ENCODE data around the gene SYNE2. TPM values are rescaled to one million over a fixed set of nuclear protein-coding genes. Genes with fewer than 3 reads are reported as not detected.
A peak's percentile ranks its signal among the peaks of the same experiment; 100 is the strongest.

The SYNE2 gene
- total and polyA plus RNA-seq, 2 of the 8 experiments (the other 6 are each of a cell fraction or from before 2014, with no cell fraction given) = 32.6 to 46.1 TPM

DNA sequence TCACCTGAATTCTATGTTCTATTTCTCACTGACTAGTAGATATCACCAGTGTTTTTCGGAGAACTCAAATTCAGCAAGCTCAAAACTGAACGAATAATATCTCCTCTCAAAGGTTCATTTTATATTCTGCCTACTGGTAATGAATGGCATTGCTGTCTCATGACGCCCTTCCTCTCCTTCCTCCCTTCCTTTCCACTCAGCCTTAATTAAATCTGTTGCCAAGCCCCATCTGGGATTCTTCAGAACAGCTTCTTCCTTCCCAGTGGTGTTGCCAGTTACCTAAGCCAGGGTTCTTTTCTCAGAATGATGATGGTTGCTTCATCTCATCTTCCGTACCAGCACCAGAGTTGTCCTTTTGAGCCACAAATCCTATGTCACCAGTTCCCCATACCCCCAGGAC lies 143.2 kb downstream of the SYNE2 start:
- H3K23me2 ChIP-seq (ENCODE audit: low read depth, low read length) = no peaks in the 10 kb centered on the region
- WGBS, 2 experiments (ENCODE audit: extremely low coverage in 1 of 2, insufficient coverage in 1 of 2, insufficient read length in 1 of 2, insufficient replicate concordance in 2 of 2, low coverage in 1 of 2, low lambda C conversion rate in 2 of 2, missing lambda C conversion rate in 1 of 2) = 90% methylated on average over 4 of the region's 4 CpGs; no CpG with 5 or more reads in 1 of the 2 experiments
- H2BK15ac ChIP-seq (ENCODE audit: low read length) = no peak overlapping the region
- no peak overlapping the region for H2BK120ac ChIP-seq (replicated peaks; ENCODE audit: low read depth, low read length)
- no peak overlapping the region for H2BK12ac ChIP-seq (ENCODE audit: low read depth, low read length)
- H2BK5ac ChIP-seq (ENCODE audit: low read depth, low read length) = no peak overlapping the region
- TF ChIP-seq, protein P1, sequence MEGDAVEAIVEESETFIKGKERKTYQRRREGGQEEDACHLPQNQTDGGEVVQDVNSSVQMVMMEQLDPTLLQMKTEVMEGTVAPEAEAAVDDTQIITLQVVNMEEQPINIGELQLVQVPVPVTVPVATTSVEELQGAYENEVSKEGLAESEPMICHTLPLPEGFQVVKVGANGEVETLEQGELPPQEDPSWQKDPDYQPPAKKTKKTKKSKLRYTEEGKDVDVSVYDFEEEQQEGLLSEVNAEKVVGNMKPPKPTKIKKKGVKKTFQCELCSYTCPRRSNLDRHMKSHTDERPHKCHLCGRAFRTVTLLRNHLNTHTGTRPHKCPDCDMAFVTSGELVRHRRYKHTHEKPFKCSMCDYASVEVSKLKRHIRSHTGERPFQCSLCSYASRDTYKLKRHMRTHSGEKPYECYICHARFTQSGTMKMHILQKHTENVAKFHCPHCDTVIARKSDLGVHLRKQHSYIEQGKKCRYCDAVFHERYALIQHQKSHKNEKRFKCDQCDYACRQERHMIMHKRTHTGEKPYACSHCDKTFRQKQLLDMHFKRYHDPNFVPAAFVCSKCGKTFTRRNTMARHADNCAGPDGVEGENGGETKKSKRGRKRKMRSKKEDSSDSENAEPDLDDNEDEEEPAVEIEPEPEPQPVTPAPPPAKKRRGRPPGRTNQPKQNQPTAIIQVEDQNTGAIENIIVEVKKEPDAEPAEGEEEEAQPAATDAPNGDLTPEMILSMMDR (IDR thresholded peaks at IDR 0.05; ENCODE audit: control extremely low read depth in 1 of 3, insufficient read depth in 1 of 3, low read depth in 1 of 3, low read length in 3 of 3) = no peak
- TF ChIP-seq SRF (IDR thresholded peaks at IDR 0.05; ENCODE audit: low read depth, low read length) (no peak), SIRT6 (IDR thresholded peaks at IDR 0.05; ENCODE audit: low read length) (no peak), JUND (IDR thresholded peaks at IDR 0.05; ENCODE audit: low read length) (no peak)
- H3K4ac ChIP-seq (replicated peaks; ENCODE audit: insufficient read length, low read depth, low read length) = no peak overlapping the region
- peak; percentile 32 for FAIRE-seq
- H3K79me1 ChIP-seq (ENCODE audit: low read depth, low read length) = no peaks in the 10 kb centered on the region
- no peak overlapping the region for H2AK5ac ChIP-seq (ENCODE audit: low read depth, low read length)
- H3K14ac ChIP-seq (ENCODE audit: insufficient read length) = no peak overlapping the region
- H3K79me2 ChIP-seq (ENCODE audit: control insufficient read depth in 1 of 2, insufficient read depth in 2 of 2, low read length in 2 of 2) = no peaks in the 10 kb centered on the region
- no peaks in the 10 kb centered on the region for H3K9me3 ChIP-seq (ENCODE audit: insufficient read depth in 2 of 2, low read depth in 1 of 2, low read length in 1 of 2)
- no peaks in the 10 kb centered on the region for H3K27me3 ChIP-seq (replicated peaks in 1 of 4; ENCODE audit: control insufficient read depth in 3 of 4, extremely low read depth in 1 of 4, insufficient read depth in 3 of 4, low read length in 3 of 4)
- no peak overlapping the region for H2BK20ac ChIP-seq (ENCODE audit: low read length)
- POLR2A ChIA-PET (ENCODE audit: partially characterized antibody) = interaction anchor here (0.7 kb wide), 1 partner anchor 142 kb away, joined by 4 read pairs; no protein-coding TSS in a partner anchor
- no peak overlapping the region for H4K5ac ChIP-seq (ENCODE audit: insufficient read length, low read depth, low read length)
- H3K27ac ChIP-seq (ENCODE audit: low read depth, low read length) = no peak overlapping the region
- CTCF ChIA-PET (ENCODE audit: partially characterized antibody) = interaction anchor here (0.6 kb wide), 1 partner anchor 142 kb away, joined by 3 read pairs; no protein-coding TSS in a partner anchor
- peaks cover 0 to 43% (median 9%) of the 10 kb centered on the region in 4 experiments; a peak in 6 of 8 replicates for H3K36me3 ChIP-seq (ENCODE audit: control insufficient read depth in 2 of 4, insufficient read depth in 4 of 4, low read length in 3 of 4)
- no peak overlapping the region for H3K18ac ChIP-seq (ENCODE audit: extremely low read depth, low read length)
- no peak overlapping the region for H3K4me2 ChIP-seq (ENCODE audit: insufficient read depth in 1 of 2, low read depth in 2 of 2, low read length in 2 of 2)
- no peak for DNase-seq (ENCODE audit: low read depth in 1 of 2, low spot score in 2 of 2)
- no peak overlapping the region for H4K8ac ChIP-seq (ENCODE audit: extremely low read depth, insufficient read depth, low read length)
- H4K91ac ChIP-seq (replicated peaks; ENCODE audit: insufficient read length, low read length) = no peak overlapping the region
- H2AFZ ChIP-seq (ENCODE audit: low read length) = no peak overlapping the region
- H3K56ac ChIP-seq (replicated peaks; ENCODE audit: insufficient read length, low read depth, low read length) = no peak overlapping the region
- H3K9ac ChIP-seq (replicated peaks in 1 of 4; ENCODE audit: extremely low read depth in 1 of 4, low read depth in 3 of 4, low read length in 3 of 4) = no peak overlapping the region
- H4K20me1 ChIP-seq (replicated peaks in 1 of 2; ENCODE audit: control insufficient read depth in 1 of 2, insufficient read depth in 2 of 2, low read length in 2 of 2) = no peaks in the 10 kb centered on the region
- no peaks in the 10 kb centered on the region for H3K4me1 ChIP-seq (replicated peaks in 1 of 4; ENCODE audit: control insufficient read depth in 3 of 4, insufficient read depth in 4 of 4, low read length in 3 of 4)
- no peak overlapping the region for H3K4me3 ChIP-seq (ENCODE audit: extremely low read depth in 1 of 4, insufficient read depth in 2 of 4, low read depth in 3 of 4, low read length in 4 of 4)
- no peak overlapping the region for H3K23ac ChIP-seq (ENCODE audit: insufficient read length)

Data from H1 (cell line).